Tibial nerve (tissue), 4 donors: ENCODE results near the gene ITPK1. TPM values are rescaled to one million over a fixed set of nuclear protein-coding genes. Genes with fewer than 3 reads are reported as not detected.

ENCODE experiments used
- DNase-seq, 2 donors: peaks; one replicate each; pipeline ENCODE4 v3.0.0-alpha.2; 2019; ENCODE audit warnings: low spot score in 2 of 2
- H3K27ac ChIP-seq, 4 donors: fragments of 200-600 bp; sonication (generic) in 3 of 4; one replicate each; pipeline ENCODE4 v1.5.1; 2017 to 2019; ENCODE audit warnings: mild to moderate bottlenecking in 1 of 4
- H3K27me3 ChIP-seq, 2 donors: fragments of 200-600 bp; sonication (generic) in 1 of 2; one replicate each; pipeline versions ENCODE4 v1.5.1 to v1.6.0; 2017 to 2019
- H3K36me3 ChIP-seq, 3 donors: fragments of 200-600 bp; sonication (generic); one replicate each; pipeline ENCODE4 v1.5.1; 2018 to 2019
- H3K4me1 ChIP-seq, 4 donors: fragments of 200-600 bp; sonication (generic) in 3 of 4; one replicate each; pipeline ENCODE4 v1.5.1; 2017 to 2019
- H3K4me3 ChIP-seq, 4 donors: fragments of 200-600 bp; sonication (generic) in 3 of 4; one replicate each; pipeline ENCODE4 v1.5.1; 2017 to 2019; ENCODE audit warnings: mild to moderate bottlenecking in 1 of 4, moderate library complexity in 1 of 4
- H3K9me3 ChIP-seq, 4 donors: fragments of 200-600 bp; sonication (generic) in 3 of 4; one replicate each; pipeline ENCODE4 v1.5.1; 2017 to 2019
- EP300 ChIP-seq, 2 donors: sonication (generic); formaldehyde crosslinking; IDR thresholded peaks; one replicate each; pipeline ENCODE4 v1.6.1; 2017; ENCODE audit warnings: antibody characterized with exemption in 2 of 2, mild to moderate bottlenecking in 1 of 2
- POLR2A ChIP-seq, 2 donors: fragments of 450-650 bp; IDR thresholded peaks; one replicate each; pipeline ENCODE4 v1.6.1; 2017; ENCODE audit warnings: antibody characterized with exemption in 2 of 2, mild to moderate bottlenecking in 2 of 2, moderate library complexity in 2 of 2
- WGBS, 2 donors: methylation state at CpG; one replicate each; pipeline ENCODE4 v1.1.5; 2018; 5-methylcytosine and 5-hydroxymethylcytosine counted together
- total RNA-seq, 4 donors: library from RNA; depleted of rRNA; stranded (reverse); fragments of >200 nt; gene quantifications; one replicate each; pipeline ENCODE4 v1.1.0, GENCODE V29; 2016
- TF ChIP-seq, protein P1 (sequence below), 5 experiments: fragments of 200-600 bp in 3 of 5; fragments of 450-650 bp in 2 of 5; sonication (generic) in 3 of 5; IDR thresholded peaks; one replicate each; pipeline ENCODE4 v1.5.1; 2016 to 2019; ENCODE audit warnings: antibody characterized with exemption in 5 of 5, mild to moderate bottlenecking in 3 of 5, moderate library complexity in 2 of 5

ITPK1 gene
- total RNA-seq, 4 donors from 2014 or later, result 67.4 to 121 (median 92.5) TPM

DNA sequence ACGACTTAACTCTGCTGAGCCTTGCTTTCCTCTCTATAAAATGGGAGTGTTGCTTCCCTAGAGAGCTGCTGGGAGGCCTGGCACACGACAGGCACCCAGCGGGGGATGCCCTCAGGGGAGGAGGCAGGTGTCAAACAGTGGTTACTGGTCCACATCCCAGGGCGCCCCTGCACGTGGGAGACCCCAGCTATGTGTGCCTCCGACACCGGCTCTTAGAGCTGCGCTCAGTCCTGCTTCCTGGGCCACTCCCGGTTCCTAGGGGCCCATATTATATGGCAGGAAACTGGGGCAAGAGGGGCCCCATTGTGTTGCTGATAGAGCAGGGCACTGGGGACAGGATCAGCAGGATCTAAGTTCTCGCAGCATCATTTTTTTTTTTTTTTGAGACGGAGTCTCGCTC is 145.5 kb downstream of the ITPK1 start:
- Histone ChIP-seq H3K4me3 (no peak overlapping the region), H3K9me3 (no peaks in the 10 kb centered on the region), H3K27ac (peak overlapping the region in 1 of 4 donors; percentile 87), H3K27me3 (no peaks in the 10 kb centered on the region), H3K4me1 (peaks cover 0 to 44% (median 13%) of the 10 kb centered on the region in 4 donors), H3K36me3 (peaks cover 0 to 16% (median 0%) of the 10 kb centered on the region in 3 donors)
- 81 to 84% methylated on average over 9 to 12 of the region's 12 CpGs for WGBS, 2 donors
- TF ChIP-seq, protein P1, sequence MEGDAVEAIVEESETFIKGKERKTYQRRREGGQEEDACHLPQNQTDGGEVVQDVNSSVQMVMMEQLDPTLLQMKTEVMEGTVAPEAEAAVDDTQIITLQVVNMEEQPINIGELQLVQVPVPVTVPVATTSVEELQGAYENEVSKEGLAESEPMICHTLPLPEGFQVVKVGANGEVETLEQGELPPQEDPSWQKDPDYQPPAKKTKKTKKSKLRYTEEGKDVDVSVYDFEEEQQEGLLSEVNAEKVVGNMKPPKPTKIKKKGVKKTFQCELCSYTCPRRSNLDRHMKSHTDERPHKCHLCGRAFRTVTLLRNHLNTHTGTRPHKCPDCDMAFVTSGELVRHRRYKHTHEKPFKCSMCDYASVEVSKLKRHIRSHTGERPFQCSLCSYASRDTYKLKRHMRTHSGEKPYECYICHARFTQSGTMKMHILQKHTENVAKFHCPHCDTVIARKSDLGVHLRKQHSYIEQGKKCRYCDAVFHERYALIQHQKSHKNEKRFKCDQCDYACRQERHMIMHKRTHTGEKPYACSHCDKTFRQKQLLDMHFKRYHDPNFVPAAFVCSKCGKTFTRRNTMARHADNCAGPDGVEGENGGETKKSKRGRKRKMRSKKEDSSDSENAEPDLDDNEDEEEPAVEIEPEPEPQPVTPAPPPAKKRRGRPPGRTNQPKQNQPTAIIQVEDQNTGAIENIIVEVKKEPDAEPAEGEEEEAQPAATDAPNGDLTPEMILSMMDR (IDR thresholded peaks at IDR 0.05), result no peak
- TF ChIP-seq EP300 (IDR thresholded peaks at IDR 0.05) (no peak), POLR2A (IDR thresholded peaks at IDR 0.05) (no peak)
- DNase-seq, result no peak

DNA sequence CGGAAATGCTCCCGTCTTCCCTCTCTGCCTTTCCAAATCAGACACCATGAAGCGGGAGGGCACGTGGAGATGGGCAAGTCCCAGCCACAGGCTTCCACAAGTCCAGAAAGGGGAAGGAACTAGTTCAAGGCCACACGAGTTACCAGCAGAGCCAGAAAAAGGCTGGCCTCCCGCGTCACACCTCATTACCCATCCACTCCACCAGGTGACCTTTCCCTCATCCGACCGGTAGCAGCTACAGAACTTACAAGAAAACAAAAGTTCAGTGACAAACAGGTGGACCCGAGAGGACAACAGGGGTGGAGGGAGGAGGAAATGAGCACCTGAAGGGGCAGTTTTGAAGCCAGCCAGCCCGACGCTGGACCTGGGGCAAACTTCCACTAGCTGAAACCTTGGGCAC is 145.9 kb downstream of the ITPK1 start:
- Histone ChIP-seq H3K9me3 (no peaks in the 10 kb centered on the region), H3K36me3 (peaks cover 0 to 12% (median 0%) of the 10 kb centered on the region in 3 donors), H3K27ac (peak overlapping the region in 1 of 4 donors; percentile 35), H3K4me3 (no peak overlapping the region), H3K4me1 (peaks cover 0 to 48% (median 15%) of the 10 kb centered on the region in 4 donors), H3K27me3 (no peaks in the 10 kb centered on the region)
- no peak for DNase-seq
- 81 to 86% methylated on average over 12 of the region's 12 CpGs for WGBS, 2 donors
- TF ChIP-seq, protein P1 (IDR thresholded peaks at IDR 0.05), result no peak
- no peak for TF ChIP-seq POLR2A (IDR thresholded peaks at IDR 0.05)
- TF ChIP-seq EP300 (IDR thresholded peaks at IDR 0.05), result no peak

DNA sequence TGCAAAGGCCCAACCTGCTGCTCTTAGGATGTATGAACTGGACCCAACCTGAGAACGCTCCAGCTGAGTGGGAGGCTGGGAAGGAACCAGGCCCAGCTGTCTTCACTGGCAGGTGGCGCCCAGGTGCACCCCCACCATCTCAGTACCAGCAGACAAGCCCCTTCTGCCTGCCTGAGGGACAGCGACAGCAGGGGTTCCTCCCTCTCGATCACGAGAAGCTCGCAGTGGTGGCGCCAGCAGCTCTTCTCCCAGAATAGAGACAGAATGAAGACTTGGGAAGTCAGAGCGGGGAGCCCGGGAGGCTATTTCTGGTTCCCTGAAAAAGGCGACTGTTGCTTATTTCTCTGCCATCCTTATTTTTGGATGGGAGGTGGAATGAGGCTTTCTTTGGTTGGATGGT is 146.3 kb downstream of the ITPK1 start:
- DNase-seq, result no peak
- Histone ChIP-seq H3K4me1 (peaks cover 0 to 49% (median 17%) of the 10 kb centered on the region in 4 donors), H3K4me3 (no peak overlapping the region), H3K27ac (peak overlapping the region in 1 of 4 donors; percentile 35), H3K9me3 (no peaks in the 10 kb centered on the region), H3K36me3 (peaks cover 0 to 7% (median 0%) of the 10 kb centered on the region in 3 donors), H3K27me3 (no peaks in the 10 kb centered on the region)
- TF ChIP-seq, protein P1 (IDR thresholded peaks at IDR 0.05), result no peak
- TF ChIP-seq EP300 (IDR thresholded peaks at IDR 0.05) (no peak), POLR2A (IDR thresholded peaks at IDR 0.05) (no peak)
- 88% methylated on average over 10 of the region's 10 CpGs for WGBS, 2 donors

DNA sequence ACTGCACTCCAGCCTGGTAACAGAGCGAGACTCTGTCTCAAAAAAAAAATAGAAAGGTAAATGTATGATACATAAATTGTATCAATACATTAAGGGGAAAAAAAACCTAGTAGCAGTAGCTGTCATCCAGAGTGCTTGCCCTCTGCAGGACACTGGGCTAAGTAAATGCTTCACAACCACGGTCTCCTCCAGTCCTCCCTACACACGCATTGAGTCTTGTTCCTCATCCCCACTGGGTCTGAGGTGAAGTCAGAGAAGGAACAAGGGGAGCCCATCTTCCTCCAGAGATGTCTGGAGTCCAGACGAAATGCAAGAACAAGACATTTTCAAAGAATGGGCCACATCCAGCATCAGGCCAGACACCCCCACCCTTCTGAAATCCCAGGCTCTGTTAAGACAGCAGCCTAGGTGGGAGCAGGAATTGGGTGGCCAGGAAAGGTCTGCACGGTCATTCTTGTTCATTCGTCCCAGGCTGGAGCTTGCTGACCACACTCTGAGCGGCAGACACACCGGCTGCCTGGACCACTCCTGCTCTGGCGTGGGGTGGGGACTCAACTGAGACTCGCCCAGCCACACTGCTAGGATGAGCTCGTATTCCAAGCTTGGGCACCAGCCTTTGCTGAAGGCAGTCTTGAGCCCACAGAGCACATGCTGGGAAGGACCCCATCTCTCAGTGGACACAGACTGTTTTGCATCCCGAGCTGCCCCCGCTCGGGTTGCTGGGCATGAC is 147.3 kb downstream of the ITPK1 start:
- TF ChIP-seq EP300 (IDR thresholded peaks at IDR 0.05), result no peak
- TF ChIP-seq POLR2A (IDR thresholded peaks at IDR 0.05), result no peak
- TF ChIP-seq, protein P1 (IDR thresholded peaks at IDR 0.05), result no peak
- DNase-seq, result no peak
- Histone ChIP-seq H3K36me3 (peaks cover 0 to 6% (median 0%) of the 10 kb centered on the region in 3 donors), H3K9me3 (no peaks in the 10 kb centered on the region), H3K4me1 (peaks cover 0 to 49% (median 22%) of the 10 kb centered on the region in 4 donors), H3K27ac (no peak overlapping the region), H3K4me3 (no peak overlapping the region), H3K27me3 (no peaks in the 10 kb centered on the region)
- WGBS, 2 donors, result 83 to 92% methylated on average over 14 of the region's 14 CpGs

DNA sequence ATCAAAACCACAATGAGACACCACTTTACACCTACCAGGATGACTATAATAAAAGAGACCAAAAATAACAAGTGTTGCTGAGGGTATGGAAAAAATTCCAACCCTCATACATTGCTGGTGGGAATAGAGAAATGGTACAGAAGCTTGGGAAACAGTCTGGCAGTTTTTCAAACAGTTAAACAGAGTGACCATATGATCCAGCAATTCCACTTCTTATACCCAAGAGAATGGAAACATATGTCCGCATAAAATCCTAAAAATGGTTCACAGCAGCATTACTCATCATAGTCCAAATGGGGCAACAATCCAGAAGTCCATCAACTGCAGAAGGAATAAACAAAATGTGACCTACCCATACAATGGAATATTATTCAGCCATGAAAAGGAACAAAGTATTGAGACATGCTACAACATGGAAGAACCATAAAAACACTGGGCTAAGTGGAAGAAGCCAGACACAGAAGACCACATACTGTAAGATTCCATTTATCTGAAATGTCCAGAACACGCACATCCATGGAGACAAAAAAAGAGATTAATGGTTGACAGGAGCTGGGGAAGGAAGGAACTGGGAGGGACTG is 148.3 kb downstream of the ITPK1 start:
- Histone ChIP-seq H3K9me3 (no peaks in the 10 kb centered on the region), H3K4me1 (peaks cover 0 to 49% (median 21%) of the 10 kb centered on the region in 4 donors), H3K27ac (no peak overlapping the region), H3K4me3 (no peak overlapping the region), H3K27me3 (no peaks in the 10 kb centered on the region), H3K36me3 (peaks cover 0 to 10% (median 0%) of the 10 kb centered on the region in 3 donors)
- DNase-seq, result no peak
- WGBS, 2 donors, result 76 to 79% methylated on average over 2 of the region's 2 CpGs
- TF ChIP-seq POLR2A (IDR thresholded peaks at IDR 0.05) (no peak), EP300 (IDR thresholded peaks at IDR 0.05) (no peak)
- TF ChIP-seq, protein P1 (IDR thresholded peaks at IDR 0.05), result no peak
